RWPE2 (cell line): Measurements from ENCODE around the gene MMP24OS.

Source experiments
- ATAC-seq: fragments of 200-7000 bp; cut with Tn5 transposase; 3 replicates; pipeline ENCODE4 v1.9.1; 2021; ENCODE audit warnings: low read depth
- DNase-seq: peaks from one replicate; pipeline ENCODE4 v3.0.0-alpha.2; 2020; ENCODE audit warnings: low spot score
- H3K27ac ChIP-seq: fragments of 450-650 bp; 2 replicates; pipeline ENCODE4 v1.5.1; 2017; ENCODE audit warnings: mild to moderate bottlenecking; ENCODE audit not compliant: poor library complexity, severe bottlenecking
- H3K27me3 ChIP-seq: fragments of 250-450 bp; sonication (Bioruptor Pico); 2 replicates; pipeline ENCODE4 v1.5.1; 2021; ENCODE audit warnings: mild to moderate bottlenecking, moderate library complexity; ENCODE audit not compliant: insufficient read depth, poor library complexity, severe bottlenecking
- H3K36me3 ChIP-seq: fragments of 250-450 bp; sonication (Bioruptor Pico); 2 replicates; pipeline ENCODE4 v1.5.1; 2020; ENCODE audit warnings: low read depth, mild to moderate bottlenecking, moderate library complexity
- H3K4me1 ChIP-seq: fragments of 250-450 bp; sonication (Bioruptor Pico); 2 replicates; pipeline ENCODE4 v1.5.1; 2021; ENCODE audit warnings: mild to moderate bottlenecking, moderate library complexity; ENCODE audit not compliant: insufficient read depth, poor library complexity, severe bottlenecking
- H3K4me3 ChIP-seq: fragments of 250-450 bp; sonication (Bioruptor Pico); 2 replicates; pipeline ENCODE4 v1.5.1; 2021; ENCODE audit warnings: mild to moderate bottlenecking, moderate library complexity; ENCODE audit not compliant: severe bottlenecking
- H3K9me3 ChIP-seq: fragments of 250-450 bp; sonication (Bioruptor Pico); 2 replicates; pipeline ENCODE4 v1.5.1; 2021; ENCODE audit warnings: mild to moderate bottlenecking, moderate library complexity; ENCODE audit not compliant: severe bottlenecking
- CTCF ChIP-seq: fragments of 450-650 bp; IDR thresholded peaks from one replicate; pipeline ENCODE4 v1.5.1; 2017; ENCODE audit warnings: mild to moderate bottlenecking, moderate library complexity; ENCODE audit not compliant: poor library complexity, severe bottlenecking

Gene MMP24OS

GRCh38 chr20:35303382-35303734 lies 25.4 kb upstream of the MMP24OS start:
- Histone ChIP-seq H3K9me3 (no peaks in the 10 kb centered on the region), H3K36me3 (peaks cover 28% of the 10 kb centered on the region), H3K27ac (peak overlapping the region; percentile 99), H3K4me1 (peaks cover 65% of the 10 kb centered on the region), H3K4me3 (no peak overlapping the region), H3K27me3 (no peaks in the 10 kb centered on the region)
- ATAC-seq (no peak), DNase-seq (peak; percentile 75)
- no peak for TF ChIP-seq CTCF

- peak; percentile 79 for DNase-seq
- peak overlapping the region; percentile 99 for H3K27ac ChIP-seq
- peaks cover 28% of the 10 kb centered on the region for H3K36me3 ChIP-seq
- no peak for TF ChIP-seq CTCF
- ATAC-seq: peak; percentile 8
- no peaks in the 10 kb centered on the region for H3K27me3 ChIP-seq
- no peak overlapping the region for H3K4me3 ChIP-seq
- no peaks in the 10 kb centered on the region for H3K9me3 ChIP-seq
- peaks cover 58% of the 10 kb centered on the region for H3K4me1 ChIP-seq
Measured at GRCh38 chr20:35302421-35303335, 24.8 kb upstream of the MMP24OS start.

- H3K27me3 ChIP-seq: no peaks in the 10 kb centered on the region
- peak overlapping the region; percentile 99 for H3K27ac ChIP-seq
- peaks cover 51% of the 10 kb centered on the region for H3K4me1 ChIP-seq
Measured at GRCh38 chr20:35301426-35301825, 23.5 kb upstream of the MMP24OS start.

GRCh38 chr20:35300469-35301262 lies 22.7 kb upstream of the MMP24OS start:
- no peak for ATAC-seq
- H3K9me3 ChIP-seq: no peaks in the 10 kb centered on the region
- no peak overlapping the region for H3K4me3 ChIP-seq
- DNase-seq: peak; percentile 60
- H3K4me1 ChIP-seq: peaks cover 44% of the 10 kb centered on the region
- H3K27me3 ChIP-seq: no peaks in the 10 kb centered on the region
- peak overlapping the region; percentile 99 for H3K27ac ChIP-seq
- H3K36me3 ChIP-seq: peaks cover 18% of the 10 kb centered on the region
- no peak for TF ChIP-seq CTCF

More at GRCh38 chr20:35301426-35301825, 23.5 kb upstream of the MMP24OS start:
- Histone ChIP-seq H3K36me3 (peaks cover 24% of the 10 kb centered on the region), H3K4me3 (no peak overlapping the region), H3K9me3 (no peaks in the 10 kb centered on the region)
- ATAC-seq: no peak
- TF ChIP-seq CTCF: no peak
- peak; percentile 42 for DNase-seq
